HG02571 (cell line): ENCODE measurements around the gene SYDE2.

Experiments
- ATAC-seq: cut with Tn5 transposase; IDR thresholded peaks from one replicate; pipeline ENCODE4 v1.9.1; 2021; ENCODE audit warnings: mild to moderate bottlenecking, moderate library complexity; ENCODE audit not compliant: unreplicated experiment

Gene SYDE2

GRCh38 chr1:85125891-85126290 lies 74.9 kb downstream of the SYDE2 start:
- ATAC-seq, result no peak

GRCh38 chr1:85124091-85124490 lies 76.7 kb downstream of the SYDE2 start:
- no peak for ATAC-seq

- no peak for ATAC-seq
Observed at GRCh38 chr1:85122169-85122568, 78.6 kb downstream of the SYDE2 start.

GRCh38 chr1:85121744-85122143 lies 79.1 kb downstream of the SYDE2 start:
- ATAC-seq, result no peak

- ATAC-seq, result no peak
Observed at GRCh38 chr1:85118751-85119150, 82.1 kb downstream of the SYDE2 start.

- no peak for ATAC-seq
Observed at GRCh38 chr1:85116856-85117255, 84.0 kb downstream of the SYDE2 start.

GRCh38 chr1:85115933-85116332 lies 84.9 kb downstream of the SYDE2 start:
- no peak for ATAC-seq

- ATAC-seq, result no peak
Observed at GRCh38 chr1:85111695-85112094, 89.1 kb downstream of the SYDE2 start.

- no peak for ATAC-seq
Observed at GRCh38 chr1:85109475-85109874, 91.3 kb downstream of the SYDE2 start.
